Endothelial cell of umbilical vein (primary cell): ENCODE measurements around the gene CDC37.

Experiments used
- EZH2 ChIP-seq: IDR thresholded peaks from 2 replicates; pipeline ENCODE4 v1.6.1; 2012; ENCODE audit warnings: borderline replicate concordance, low read depth, mild to moderate bottlenecking, moderate library complexity, low read length, inconsistent platforms; ENCODE audit not compliant: severe bottlenecking
- FOS ChIP-seq: IDR thresholded peaks from 2 replicates; pipeline ENCODE4 v1.6.1; 2011; ENCODE audit warnings: mild to moderate bottlenecking, low read length, moderate library complexity, borderline replicate concordance; ENCODE audit not compliant: insufficient read depth
- GATA2 ChIP-seq: IDR thresholded peaks from 2 replicates; pipeline ENCODE4 v1.7.0; 2011; ENCODE audit warnings: low read depth, mild to moderate bottlenecking, moderate library complexity, mixed read lengths, low read length; ENCODE audit not compliant: insufficient read length, insufficient read depth
- JUN ChIP-seq: IDR thresholded peaks from 2 replicates; pipeline ENCODE4 v1.6.1; 2011; ENCODE audit warnings: borderline replicate concordance, low read depth; ENCODE audit not compliant: insufficient read length, insufficient read depth
- MYC ChIP-seq: IDR thresholded peaks from one replicate; pipeline ENCODE4 v1.6.1; 2011; ENCODE audit warnings: mild to moderate bottlenecking, low read depth, low read length
- POLR2A ChIP-seq: IDR thresholded peaks from 2 replicates; pipeline ENCODE4 v1.6.1; 2012; ENCODE audit warnings: low read depth, mild to moderate bottlenecking, control low read depth, low read length
- POLR2AphosphoS5 ChIP-seq: IDR thresholded peaks from 2 replicates; pipeline ENCODE4 v1.6.1; 2012; ENCODE audit warnings: low read depth, mild to moderate bottlenecking, control low read depth, low read length, moderate library complexity; ENCODE audit not compliant: insufficient read depth
- TF ChIP-seq, protein P1 (sequence below), 2 donors: IDR thresholded peaks; 1 replicate in 1 of 2; 2 replicates in 1 of 2; pipeline ENCODE4 v1.5.1; 2011; ENCODE audit warnings: low read length in 2 of 2, mild to moderate bottlenecking in 2 of 2, moderate library complexity in 2 of 2, control low read depth in 1 of 2, inconsistent platforms in 1 of 2, low read depth in 1 of 2; ENCODE audit not compliant: insufficient read depth in 1 of 2; ENCODE audit errors: extremely low read depth in 1 of 2

DNA sequence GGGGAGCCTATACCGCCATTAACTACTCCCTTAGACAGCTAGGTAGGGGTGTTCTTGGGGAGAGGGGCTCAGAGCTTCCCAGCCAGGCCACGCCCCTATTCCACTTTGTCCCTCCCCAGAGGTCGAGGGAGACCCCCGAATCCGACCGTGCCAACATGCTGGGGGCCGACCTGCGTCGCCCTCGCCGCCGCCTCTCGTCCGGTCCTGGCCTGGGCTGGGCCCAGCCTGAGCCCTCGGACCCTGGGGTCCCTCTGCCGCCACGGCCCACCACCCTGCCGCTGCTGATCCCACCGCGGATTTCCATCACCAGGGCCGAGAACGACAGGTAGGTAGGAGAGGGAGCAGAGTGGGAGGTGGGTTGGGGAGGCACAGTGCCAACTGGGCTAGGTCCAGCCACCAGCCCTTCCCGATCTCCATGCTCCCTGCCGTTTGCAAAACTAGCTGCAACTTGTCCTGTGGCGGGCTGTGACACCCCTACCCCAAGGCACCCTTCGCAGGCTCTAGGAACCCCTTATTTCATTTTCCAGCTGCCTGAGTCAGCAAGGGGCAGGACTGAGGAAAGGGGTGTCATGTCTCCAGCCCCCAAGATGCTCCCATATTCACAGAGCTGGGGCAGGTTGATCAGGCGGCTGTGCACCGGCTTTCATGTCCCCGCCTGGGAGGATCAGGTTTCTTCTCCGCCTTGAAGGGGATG is 14.3 kb upstream of the CDC37 start:
- TF ChIP-seq POLR2A (no peak), JUN (no peak), EZH2 (peak; percentile 90), POLR2AphosphoS5 (no peak), GATA2 (no peak), FOS (no peak), MYC (no peak)
- TF ChIP-seq, protein P1, sequence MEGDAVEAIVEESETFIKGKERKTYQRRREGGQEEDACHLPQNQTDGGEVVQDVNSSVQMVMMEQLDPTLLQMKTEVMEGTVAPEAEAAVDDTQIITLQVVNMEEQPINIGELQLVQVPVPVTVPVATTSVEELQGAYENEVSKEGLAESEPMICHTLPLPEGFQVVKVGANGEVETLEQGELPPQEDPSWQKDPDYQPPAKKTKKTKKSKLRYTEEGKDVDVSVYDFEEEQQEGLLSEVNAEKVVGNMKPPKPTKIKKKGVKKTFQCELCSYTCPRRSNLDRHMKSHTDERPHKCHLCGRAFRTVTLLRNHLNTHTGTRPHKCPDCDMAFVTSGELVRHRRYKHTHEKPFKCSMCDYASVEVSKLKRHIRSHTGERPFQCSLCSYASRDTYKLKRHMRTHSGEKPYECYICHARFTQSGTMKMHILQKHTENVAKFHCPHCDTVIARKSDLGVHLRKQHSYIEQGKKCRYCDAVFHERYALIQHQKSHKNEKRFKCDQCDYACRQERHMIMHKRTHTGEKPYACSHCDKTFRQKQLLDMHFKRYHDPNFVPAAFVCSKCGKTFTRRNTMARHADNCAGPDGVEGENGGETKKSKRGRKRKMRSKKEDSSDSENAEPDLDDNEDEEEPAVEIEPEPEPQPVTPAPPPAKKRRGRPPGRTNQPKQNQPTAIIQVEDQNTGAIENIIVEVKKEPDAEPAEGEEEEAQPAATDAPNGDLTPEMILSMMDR (IDR thresholded peaks at IDR 0.05; ENCODE audit: extremely low read depth in 1 of 2, insufficient read depth in 1 of 2, low read depth in 1 of 2, low read length in 2 of 2) = no peak
